NCI-H526 treated with DMSO at 0.1 percent for 48 hours (cell line): ENCODE results near the gene RPS8.
"Not testable (repeated sequence)": the region's sequence is repeated elsewhere in the genome, so short reads cannot be mapped to it uniquely, and the experiment has no call there.

Source experiments
- DNase-seq: peaks from one replicate; lab custom pipeline; 2025; lab: John Stamatoyannopoulos, UW

The RPS8 gene

DNA sequence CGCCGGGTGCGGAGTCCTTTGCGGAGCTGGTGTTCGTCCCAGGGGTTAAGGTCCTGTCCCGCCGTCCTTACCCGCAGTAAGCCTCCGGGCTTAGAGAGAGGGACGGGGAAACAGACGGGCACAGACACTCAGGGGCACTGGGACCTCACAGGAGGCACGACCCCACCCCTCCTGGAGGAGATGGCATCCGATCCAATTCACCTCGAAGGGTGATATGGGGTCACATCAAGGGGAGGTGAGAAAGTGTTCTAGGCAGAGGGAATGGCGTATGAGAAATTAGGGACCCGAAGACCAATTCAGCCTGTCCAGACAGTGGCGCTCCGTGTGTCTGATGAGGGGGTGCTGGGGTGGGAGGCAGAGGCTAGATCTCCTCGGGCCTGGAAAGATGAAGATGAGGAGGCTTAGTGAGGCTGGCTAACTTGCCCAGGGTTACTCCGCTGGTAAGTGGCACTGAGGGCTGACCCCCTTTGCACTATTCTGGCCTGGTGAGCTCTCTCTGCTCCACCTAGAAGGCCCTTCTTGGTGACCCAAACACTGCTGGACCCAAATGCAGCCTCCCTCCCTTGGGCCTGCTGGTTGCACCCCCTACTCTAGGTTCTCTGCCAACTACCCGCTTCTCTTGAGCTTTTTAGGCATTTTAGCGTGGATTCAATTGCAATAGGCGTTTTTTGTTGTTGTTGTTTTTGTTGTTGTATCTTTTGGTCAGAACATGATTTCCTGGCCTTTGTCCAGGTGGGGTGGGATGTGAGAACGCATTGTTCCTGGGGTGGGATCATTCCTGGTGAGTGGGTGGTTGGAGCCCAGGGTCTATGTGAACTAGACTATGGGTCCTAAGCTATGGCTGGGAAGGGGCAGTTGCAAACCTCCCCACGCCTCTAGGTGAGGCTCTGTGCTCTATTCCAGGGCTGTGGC lies 45.2 kb downstream of the RPS8 start:
- no peak for DNase-seq

GRCh38 chr1:44821240-44821715 lies 45.9 kb downstream of the RPS8 start:
- no peak for DNase-seq

DNA sequence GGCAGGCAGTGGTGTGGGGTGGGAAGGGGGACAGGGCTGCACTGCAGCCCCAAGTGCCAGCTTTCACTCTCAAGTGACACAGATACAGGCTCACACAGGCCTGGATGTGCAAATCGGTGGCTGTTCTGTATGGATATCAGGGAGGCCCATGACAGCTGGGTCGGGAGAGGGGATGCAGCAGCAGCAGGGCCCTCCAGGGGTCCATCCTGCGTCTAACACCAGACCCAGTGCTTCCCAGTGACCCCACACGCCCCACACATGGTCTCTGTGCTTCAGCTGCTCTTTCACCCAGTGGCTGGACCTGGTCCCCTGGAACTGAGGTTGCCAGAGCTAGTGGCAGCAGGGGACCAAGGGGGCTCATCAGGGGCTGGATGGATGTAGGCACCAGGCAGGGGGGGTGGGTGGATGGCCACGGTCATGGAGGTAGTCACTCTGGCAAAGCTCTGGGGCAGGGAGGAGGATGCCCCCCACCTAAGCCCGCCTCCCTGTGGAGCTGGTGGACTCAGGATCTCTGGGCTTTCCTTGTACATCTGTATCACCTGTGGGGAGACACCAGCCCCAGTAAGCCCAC lies 46.9 kb downstream of the RPS8 start:
- DNase-seq = no peak

DNA sequence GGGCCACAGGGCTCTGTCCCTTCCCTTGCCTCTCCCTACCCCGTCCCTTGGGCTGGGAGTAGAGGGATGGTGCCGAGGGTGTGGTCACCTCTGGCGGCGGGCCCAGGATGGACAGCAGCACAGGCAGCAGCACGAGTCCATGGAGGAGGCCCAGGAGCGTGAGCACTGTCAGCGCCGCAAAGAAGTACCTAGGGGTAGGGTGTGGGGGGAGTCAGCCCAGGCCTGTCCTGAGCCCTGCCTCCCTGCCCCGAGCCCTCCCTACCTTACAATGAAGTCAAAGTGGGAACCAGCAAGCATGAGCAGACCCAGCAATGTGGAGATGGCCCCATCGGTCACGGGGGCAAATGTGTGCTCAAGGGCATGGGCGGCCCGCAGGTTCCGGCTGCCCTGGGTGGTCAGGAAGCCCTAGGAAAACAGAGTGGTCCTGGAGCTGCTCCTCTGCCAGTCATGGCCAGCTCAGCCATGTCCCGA lies 47.7 kb downstream of the RPS8 start:
- no peak for DNase-seq

DNA sequence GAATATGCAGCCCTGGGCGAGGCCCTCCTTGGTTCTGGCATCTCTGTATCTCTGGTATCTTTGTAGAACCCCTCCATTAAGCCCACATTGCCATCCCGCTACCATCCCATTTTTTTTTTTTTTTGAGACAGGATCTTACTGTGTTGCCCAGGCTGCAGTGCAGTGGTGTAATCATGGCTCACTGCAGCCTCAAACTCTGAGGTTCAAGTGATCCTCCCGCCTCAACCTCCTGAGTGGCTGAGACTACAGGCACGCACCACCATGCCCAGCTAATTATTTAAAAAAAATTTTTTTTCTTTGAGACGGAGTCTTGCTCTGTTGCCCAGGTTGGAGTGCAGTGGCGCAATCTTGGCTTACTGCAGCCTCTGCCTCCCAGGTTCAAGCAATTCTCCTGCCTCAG lies 49.1 kb downstream of the RPS8 start:
- not testable (repeated sequence) for DNase-seq

DNA sequence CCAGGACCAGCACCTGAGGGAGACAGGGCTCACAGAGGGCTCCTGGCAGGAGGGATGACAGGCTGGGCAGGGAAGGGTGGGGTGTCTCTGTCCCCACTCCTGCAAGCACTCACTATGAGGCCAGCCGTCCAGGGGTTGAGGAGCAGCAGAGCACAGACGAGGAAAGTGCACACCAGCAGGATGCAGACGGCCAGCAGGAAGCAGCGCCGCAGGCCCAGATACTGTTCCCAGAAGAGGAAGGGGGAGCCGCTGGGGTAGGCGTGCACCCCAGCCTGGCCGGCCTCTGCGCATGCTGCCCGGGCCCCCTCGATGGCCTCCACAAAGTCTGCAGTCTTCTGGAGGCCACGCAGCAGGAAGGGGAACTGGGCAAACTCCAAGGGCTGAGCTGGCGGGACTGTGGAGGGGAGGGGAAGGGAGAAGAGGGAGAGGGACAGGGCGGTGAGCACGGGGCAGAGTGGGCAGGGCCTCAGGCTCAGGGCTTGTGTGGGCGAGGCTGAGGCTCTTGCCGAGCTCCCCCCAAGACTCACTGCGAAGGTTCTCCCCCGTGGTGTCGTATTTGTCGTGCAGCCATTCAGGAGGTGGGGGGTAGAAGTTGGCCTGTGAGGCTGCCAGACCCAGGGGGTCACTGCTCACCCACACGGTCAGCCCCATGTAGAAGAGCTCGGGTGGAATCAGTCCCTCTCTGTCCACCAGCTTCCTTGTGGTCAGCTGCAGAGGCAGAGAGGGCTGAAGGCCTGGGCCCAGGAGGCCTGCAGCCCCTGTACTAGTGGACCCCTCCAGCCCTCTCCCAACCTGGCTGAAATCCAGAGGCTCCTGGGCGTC lies 51.2 kb downstream of the RPS8 start:
- DNase-seq = no peak

GRCh38 chr1:44827197-44828002 lies 52.1 kb downstream of the RPS8 start:
- DNase-seq = no peak

DNA sequence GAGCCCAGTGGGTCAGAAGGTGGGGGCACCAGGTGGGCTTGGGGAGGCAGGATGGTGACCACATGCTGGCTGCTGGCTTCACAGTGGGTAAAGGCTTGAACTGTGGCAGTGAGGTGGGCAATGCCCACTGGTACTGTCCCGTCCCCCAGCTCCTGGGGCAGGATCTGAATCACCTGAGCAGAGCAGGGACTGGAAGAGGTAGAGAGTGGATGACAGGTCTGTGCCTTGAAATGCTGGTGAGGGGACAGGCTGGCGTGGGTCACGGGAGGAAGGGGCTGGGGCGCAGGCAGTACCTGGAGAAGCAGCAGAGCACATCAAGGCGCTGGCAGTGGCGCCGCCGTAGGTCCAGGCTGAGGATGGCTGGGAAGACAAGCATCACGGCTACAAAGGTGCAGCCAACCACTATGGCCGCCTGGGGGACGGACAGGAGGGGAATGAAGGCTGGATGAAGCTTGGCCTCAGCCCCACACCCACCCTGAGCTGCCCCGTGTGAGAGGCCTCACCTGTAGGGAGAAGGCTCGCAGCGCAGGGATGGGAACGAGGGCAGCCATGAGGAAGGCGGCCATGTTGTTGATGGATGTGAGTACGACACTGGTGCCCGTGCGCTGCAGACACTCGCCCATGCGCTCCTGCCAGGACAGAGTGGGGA lies 52.8 kb downstream of the RPS8 start:
- no peak for DNase-seq
